Activated naive CD8-positive, alpha-beta T cell treated with anti-CD3 and anti-CD28 coated beads for 36 hours (primary cell): ENCODE data around the gene IL1R1. TPM values are rescaled to one million over a fixed set of nuclear protein-coding genes. Genes with fewer than 3 reads are reported as not detected.

Experiments
- DNase-seq: peaks from one replicate; pipeline ENCODE4 v3.0.0; 2021
- H3K27ac Mint-ChIP-seq: one replicate; pipeline ENCODE4 v1.8.0; 2022; ENCODE audit warnings: mild to moderate bottlenecking, moderate library complexity, mixed read lengths
- H3K27me3 Mint-ChIP-seq: one replicate; pipeline ENCODE4 v1.8.0; 2022; ENCODE audit warnings: mild to moderate bottlenecking, mixed read lengths
- H3K36me3 Mint-ChIP-seq: one replicate; pipeline ENCODE4 v1.8.0; 2021; ENCODE audit warnings: mild to moderate bottlenecking, mixed read lengths
- H3K4me1 Mint-ChIP-seq: one replicate; pipeline ENCODE4 v1.8.0; 2021; ENCODE audit warnings: mixed read lengths
- H3K4me3 Mint-ChIP-seq: one replicate; pipeline ENCODE4 v1.8.0; 2022; ENCODE audit warnings: mild to moderate bottlenecking, moderate library complexity, mixed read lengths
- H3K9me3 Mint-ChIP-seq: one replicate; pipeline ENCODE4 v1.8.0; 2022; ENCODE audit warnings: mixed read lengths
- total RNA-seq, 2 experiments: library from RNA; stranded (reverse); gene quantifications; one replicate each; pipeline ENCODE4 v1.2.3, GENCODE V29; 2021

Gene IL1R1
- total RNA-seq, 2 experiments from 2014 or later = 0.70 to 1.2 TPM

DNA sequence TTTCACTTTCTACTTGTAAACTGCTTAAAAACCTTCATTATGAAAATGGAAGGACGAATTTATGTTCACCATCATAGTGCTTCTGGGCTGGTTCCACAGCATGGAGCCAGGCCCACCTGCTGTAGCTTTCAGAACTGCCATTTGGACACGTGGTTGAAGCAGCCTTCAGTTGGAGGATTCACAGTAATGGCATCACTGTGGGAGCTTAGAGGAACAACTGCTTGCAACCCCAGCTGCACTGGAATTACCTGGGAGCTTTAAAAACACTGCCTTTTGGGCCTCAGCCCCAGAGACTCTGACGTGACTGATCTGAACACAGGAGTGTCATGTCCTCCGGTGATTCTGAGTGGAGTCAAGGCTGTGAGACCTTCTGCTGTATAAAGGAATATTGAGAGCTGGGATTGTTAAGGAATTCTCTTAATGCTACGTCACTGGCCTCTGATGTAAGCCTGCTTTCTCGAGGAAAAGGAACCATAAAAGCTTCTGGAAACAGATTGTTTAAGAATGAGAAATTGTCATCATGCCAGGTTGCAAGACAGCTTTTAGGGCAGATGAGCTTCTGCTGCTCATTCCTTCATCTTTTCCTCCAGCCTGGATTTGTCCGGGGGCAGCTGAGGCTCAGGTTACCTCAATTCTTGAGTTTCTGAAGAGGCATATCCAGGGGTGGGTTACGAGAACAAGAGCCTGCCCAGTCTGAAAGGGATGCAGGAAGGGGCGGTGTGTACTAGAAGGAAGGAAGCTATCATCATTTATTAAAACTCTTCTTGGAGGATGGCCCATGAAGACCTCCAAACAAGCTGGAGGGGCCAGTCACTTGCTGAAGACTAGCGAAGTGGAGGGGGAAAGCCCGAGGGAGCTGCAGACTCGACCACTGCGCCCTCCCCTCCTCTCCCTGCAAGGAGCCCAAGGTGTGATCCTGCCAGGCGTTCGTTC is 1.3 kb upstream of the IL1R1 start:
- Mint-ChIP-seq H3K4me3 (no peak overlapping the region), H3K27ac (no peak overlapping the region)

GRCh38 chr2:102142829-102143449 is 393 bp downstream of the IL1R1 start:
- H3K4me3 Mint-ChIP-seq = peak overlapping the region; percentile 50
- peaks cover 67% of the 10 kb centered on the region for H3K36me3 Mint-ChIP-seq

More for the DNA sequence above, 1.3 kb upstream of the IL1R1 start:
- DNase-seq = no peak
- H3K4me1 Mint-ChIP-seq = peaks cover 39% of the 10 kb centered on the region
- H3K36me3 Mint-ChIP-seq = peaks cover 65% of the 10 kb centered on the region
- H3K27me3 Mint-ChIP-seq = peaks cover 40% of the 10 kb centered on the region
- H3K9me3 Mint-ChIP-seq = peaks cover 57% of the 10 kb centered on the region

DNA sequence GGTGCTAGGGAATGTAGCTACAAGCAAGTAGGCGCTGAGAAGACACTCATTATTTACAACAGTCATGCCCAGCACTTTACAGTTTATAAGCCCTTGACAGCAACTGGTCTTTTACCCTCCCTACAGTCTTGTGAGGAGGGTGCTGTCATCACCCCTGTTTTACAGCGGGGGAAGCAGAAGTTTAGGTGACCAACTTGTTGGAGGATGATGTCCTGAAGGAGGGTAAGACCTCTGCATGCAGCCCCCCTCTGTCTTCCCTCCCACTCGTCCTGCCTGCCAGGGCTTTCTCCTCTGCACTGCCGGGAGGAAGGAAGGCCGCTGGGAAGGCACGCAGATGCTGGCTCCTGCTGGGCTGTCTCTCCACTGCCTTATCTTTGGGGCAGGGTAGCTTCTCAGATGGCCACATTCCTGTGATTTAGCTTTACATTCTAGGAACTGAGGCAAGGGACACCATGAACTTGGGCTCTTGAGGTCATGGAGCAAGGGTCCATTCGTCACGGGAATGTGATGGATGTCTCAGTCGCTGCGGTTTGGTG is 972 bp downstream of the IL1R1 start:
- H3K36me3 Mint-ChIP-seq = peaks cover 66% of the 10 kb centered on the region
- H3K27ac Mint-ChIP-seq = no peak overlapping the region
- H3K4me1 Mint-ChIP-seq = peaks cover 36% of the 10 kb centered on the region
- DNase-seq = no peak
- peak overlapping the region; percentile 50 for H3K4me3 Mint-ChIP-seq
- H3K27me3 Mint-ChIP-seq = peaks cover 40% of the 10 kb centered on the region
- H3K9me3 Mint-ChIP-seq = peaks cover 59% of the 10 kb centered on the region

More at GRCh38 chr2:102142829-102143449, 393 bp downstream of the IL1R1 start:
- DNase-seq = no peak
- H3K4me1 Mint-ChIP-seq = peaks cover 36% of the 10 kb centered on the region
- H3K27me3 Mint-ChIP-seq = peaks cover 40% of the 10 kb centered on the region
- peaks cover 58% of the 10 kb centered on the region for H3K9me3 Mint-ChIP-seq
- H3K27ac Mint-ChIP-seq = no peak overlapping the region

DNA sequence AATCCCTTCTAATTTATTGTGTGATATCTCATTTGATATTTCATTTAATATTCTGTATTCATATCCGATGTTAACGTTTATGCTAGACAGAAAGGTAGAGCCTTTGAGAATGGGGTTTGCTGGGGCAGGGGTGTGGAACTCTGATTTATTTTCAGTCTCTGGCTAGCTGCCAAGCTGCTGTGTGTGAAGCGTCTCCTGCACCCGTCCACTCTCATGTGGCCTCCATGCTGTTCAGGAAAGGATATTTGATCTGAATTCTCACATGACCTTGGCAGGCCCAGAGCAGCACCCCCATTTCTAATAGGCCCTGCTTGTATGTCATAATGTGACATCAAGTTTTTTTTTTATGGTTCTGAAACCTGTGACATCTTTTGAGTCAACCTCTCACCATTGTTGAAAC is 1.6 kb downstream of the IL1R1 start:
- peaks cover 68% of the 10 kb centered on the region for H3K36me3 Mint-ChIP-seq
- no peak for DNase-seq
- no peak overlapping the region for H3K27ac Mint-ChIP-seq
- H3K9me3 Mint-ChIP-seq = peaks cover 63% of the 10 kb centered on the region
- no peak overlapping the region for H3K4me3 Mint-ChIP-seq
- H3K27me3 Mint-ChIP-seq = peaks cover 40% of the 10 kb centered on the region
- H3K4me1 Mint-ChIP-seq = peaks cover 33% of the 10 kb centered on the region

GRCh38 chr2:102145107-102145506 is 2.6 kb downstream of the IL1R1 start:
- Mint-ChIP-seq H3K9me3 (peaks cover 63% of the 10 kb centered on the region), H3K27ac (no peak overlapping the region), H3K36me3 (peaks cover 59% of the 10 kb centered on the region)

GRCh38 chr2:102145934-102146333 is 3.4 kb downstream of the IL1R1 start:
- no peak for DNase-seq
- peaks cover 28% of the 10 kb centered on the region for H3K4me1 Mint-ChIP-seq
- no peak overlapping the region for H3K4me3 Mint-ChIP-seq
- H3K9me3 Mint-ChIP-seq = peaks cover 59% of the 10 kb centered on the region
- peaks cover 34% of the 10 kb centered on the region for H3K27me3 Mint-ChIP-seq
- H3K36me3 Mint-ChIP-seq = peaks cover 56% of the 10 kb centered on the region
- H3K27ac Mint-ChIP-seq = no peak overlapping the region

More at GRCh38 chr2:102145107-102145506, 2.6 kb downstream of the IL1R1 start:
- Mint-ChIP-seq H3K4me3 (no peak overlapping the region), H3K4me1 (peaks cover 28% of the 10 kb centered on the region), H3K27me3 (peaks cover 40% of the 10 kb centered on the region)
- no peak for DNase-seq

DNA sequence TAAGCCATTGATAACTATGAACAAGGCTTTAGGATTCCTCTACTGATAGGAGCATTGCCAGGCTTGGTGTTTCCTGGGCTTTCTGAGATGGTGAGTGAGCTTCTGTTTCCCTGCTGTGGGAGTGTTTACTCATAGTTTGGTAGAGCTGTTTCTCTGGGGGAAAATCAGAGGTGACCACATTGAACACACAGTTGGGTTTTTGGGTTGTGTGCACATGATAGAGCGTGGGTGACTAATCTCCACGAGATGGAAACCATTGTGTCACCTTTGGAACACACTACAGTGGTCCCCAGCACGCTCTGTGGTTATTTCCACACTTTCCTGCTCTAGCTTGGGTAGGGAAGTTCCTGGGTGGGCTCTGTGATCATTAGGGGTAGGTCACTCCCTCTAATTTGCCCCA is 5.4 kb downstream of the IL1R1 start:
- Mint-ChIP-seq H3K9me3 (peaks cover 55% of the 10 kb centered on the region), H3K4me1 (peaks cover 22% of the 10 kb centered on the region), H3K27ac (peak overlapping the region; percentile 72), H3K36me3 (peaks cover 52% of the 10 kb centered on the region), H3K4me3 (no peak overlapping the region), H3K27me3 (peaks cover 18% of the 10 kb centered on the region)
- DNase-seq = peak; percentile 62

DNA sequence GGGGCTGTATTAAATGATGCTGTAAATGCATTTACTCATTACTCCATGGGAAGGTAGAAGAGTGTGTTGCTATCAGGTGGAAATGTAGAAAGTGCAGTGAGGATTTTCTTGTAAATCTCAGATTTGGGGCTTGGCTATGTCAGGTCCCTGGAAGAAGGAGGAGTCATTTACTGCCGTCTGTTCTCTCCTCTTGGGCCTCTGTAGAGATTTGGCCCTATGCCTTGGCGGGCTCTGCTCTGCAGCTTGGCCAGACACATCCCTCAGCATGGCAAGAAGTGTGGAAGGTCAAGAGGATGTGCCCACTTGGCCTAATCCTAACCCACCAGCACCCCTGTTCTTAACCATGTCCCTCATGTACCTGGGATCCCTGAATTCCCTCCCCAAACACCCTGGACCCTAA is 6.7 kb downstream of the IL1R1 start:
- H3K27me3 Mint-ChIP-seq = peaks cover 5% of the 10 kb centered on the region
- no peak overlapping the region for H3K4me3 Mint-ChIP-seq
- H3K9me3 Mint-ChIP-seq = peaks cover 47% of the 10 kb centered on the region
- peaks cover 41% of the 10 kb centered on the region for H3K36me3 Mint-ChIP-seq
- DNase-seq = no peak
- H3K4me1 Mint-ChIP-seq = peaks cover 19% of the 10 kb centered on the region
- no peak overlapping the region for H3K27ac Mint-ChIP-seq

- H3K36me3 Mint-ChIP-seq = peaks cover 40% of the 10 kb centered on the region
- H3K4me1 Mint-ChIP-seq = peaks cover 19% of the 10 kb centered on the region
- DNase-seq = no peak
- no peak overlapping the region for H3K27ac Mint-ChIP-seq
- H3K4me3 Mint-ChIP-seq = no peak overlapping the region
- H3K9me3 Mint-ChIP-seq = peaks cover 43% of the 10 kb centered on the region
- no peaks in the 10 kb centered on the region for H3K27me3 Mint-ChIP-seq
Observed at GRCh38 chr2:102149644-102150455, 7.3 kb downstream of the IL1R1 start.

GRCh38 chr2:102154364-102154763 is 11.8 kb downstream of the IL1R1 start:
- peaks cover 4% of the 10 kb centered on the region for H3K9me3 Mint-ChIP-seq
- peaks cover 8% of the 10 kb centered on the region for H3K36me3 Mint-ChIP-seq
- H3K4me3 Mint-ChIP-seq = no peak overlapping the region
- no peaks in the 10 kb centered on the region for H3K4me1 Mint-ChIP-seq
- no peak overlapping the region for H3K27ac Mint-ChIP-seq
- DNase-seq = no peak
- H3K27me3 Mint-ChIP-seq = no peaks in the 10 kb centered on the region

DNA sequence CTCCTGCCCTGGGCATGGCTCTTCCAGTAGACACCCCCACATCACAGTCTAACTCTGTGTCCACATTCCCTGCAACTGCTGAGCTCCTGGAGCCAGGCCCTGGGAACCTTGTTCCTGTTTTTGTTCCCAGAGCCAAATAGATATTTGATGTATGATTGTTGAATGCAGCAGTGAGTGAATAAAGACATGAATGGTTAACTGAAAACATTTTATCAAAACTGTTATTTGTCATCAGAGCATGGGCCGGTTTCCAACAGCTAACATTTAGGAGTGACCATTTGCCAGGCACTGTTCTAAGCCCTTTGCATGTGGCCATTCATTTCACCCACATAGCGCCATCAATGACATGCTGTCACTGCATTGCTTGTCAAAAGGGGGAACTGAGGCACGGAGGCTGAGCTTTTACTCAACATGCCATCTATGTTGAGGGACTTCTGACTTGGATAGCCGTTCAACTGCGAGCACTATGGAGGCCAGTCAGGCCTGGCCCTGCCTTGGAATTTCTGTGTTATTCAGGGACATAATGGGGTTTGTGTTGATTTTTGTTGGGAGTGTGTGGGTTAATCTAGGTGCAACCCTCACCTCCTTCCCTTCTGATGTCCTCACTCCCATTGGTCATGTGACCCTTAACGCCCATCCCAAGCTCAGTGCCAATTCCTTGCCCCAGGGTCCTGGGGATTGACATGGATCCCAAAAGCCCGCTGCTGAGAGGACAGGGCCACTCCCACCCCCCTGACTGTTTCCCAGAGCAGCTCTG is 12.6 kb downstream of the IL1R1 start:
- H3K9me3 Mint-ChIP-seq = peaks cover 2% of the 10 kb centered on the region
- DNase-seq = no peak
- no peaks in the 10 kb centered on the region for H3K4me1 Mint-ChIP-seq
- H3K36me3 Mint-ChIP-seq = peaks cover 8% of the 10 kb centered on the region
- H3K4me3 Mint-ChIP-seq = no peak overlapping the region
- no peaks in the 10 kb centered on the region for H3K27me3 Mint-ChIP-seq
- H3K27ac Mint-ChIP-seq = no peak overlapping the region

DNA sequence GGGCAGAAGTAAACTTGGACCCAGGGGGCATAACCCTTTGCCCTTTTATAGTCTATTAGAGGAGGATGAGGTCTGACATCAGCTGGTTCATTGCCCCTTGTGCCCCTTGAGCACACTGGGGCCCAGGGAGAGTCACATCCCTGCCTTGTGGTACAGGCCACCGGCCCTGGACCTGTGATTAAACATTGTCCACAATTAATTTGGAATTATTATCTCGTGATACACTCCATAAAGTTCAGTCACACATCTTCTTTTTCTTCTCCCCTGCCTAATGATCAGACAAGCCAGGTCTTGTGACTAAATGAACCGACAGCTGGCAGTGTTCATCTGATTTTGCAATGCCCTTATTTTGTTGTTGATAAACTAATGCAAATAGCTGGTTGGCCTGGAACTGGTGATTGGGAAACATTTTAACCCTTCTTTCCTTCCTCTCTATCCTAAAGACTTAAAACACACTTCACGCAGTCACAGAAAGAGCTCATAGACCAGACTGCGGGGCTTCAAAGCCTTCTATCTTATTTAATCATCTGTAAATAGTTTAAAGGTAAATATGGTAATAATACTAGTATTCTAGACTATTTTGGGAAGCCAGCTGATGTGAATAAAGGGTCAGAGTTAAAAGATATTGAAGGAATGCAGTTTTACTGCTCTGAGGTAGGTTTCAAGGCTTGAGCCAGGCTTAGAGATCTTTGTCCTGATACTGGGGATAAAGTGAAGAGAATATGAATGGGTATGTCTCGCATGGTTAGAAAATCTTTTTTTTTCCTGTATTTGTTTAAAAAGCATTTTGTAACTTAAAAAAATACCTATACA is 13.4 kb downstream of the IL1R1 start:
- Mint-ChIP-seq H3K4me1 (no peaks in the 10 kb centered on the region), H3K4me3 (no peak overlapping the region), H3K27me3 (no peaks in the 10 kb centered on the region), H3K36me3 (peaks cover 8% of the 10 kb centered on the region), H3K27ac (no peak overlapping the region), H3K9me3 (peaks cover 2% of the 10 kb centered on the region)
- DNase-seq = no peak

- Mint-ChIP-seq H3K9me3 (peaks cover 3% of the 10 kb centered on the region), H3K4me3 (no peak overlapping the region), H3K4me1 (no peaks in the 10 kb centered on the region), H3K36me3 (peaks cover 8% of the 10 kb centered on the region), H3K27me3 (no peaks in the 10 kb centered on the region), H3K27ac (no peak overlapping the region)
- DNase-seq = no peak
Observed at GRCh38 chr2:102158011-102158755, 15.6 kb downstream of the IL1R1 start.
